ENCODE results near the gene RPTOR.

DNA sequence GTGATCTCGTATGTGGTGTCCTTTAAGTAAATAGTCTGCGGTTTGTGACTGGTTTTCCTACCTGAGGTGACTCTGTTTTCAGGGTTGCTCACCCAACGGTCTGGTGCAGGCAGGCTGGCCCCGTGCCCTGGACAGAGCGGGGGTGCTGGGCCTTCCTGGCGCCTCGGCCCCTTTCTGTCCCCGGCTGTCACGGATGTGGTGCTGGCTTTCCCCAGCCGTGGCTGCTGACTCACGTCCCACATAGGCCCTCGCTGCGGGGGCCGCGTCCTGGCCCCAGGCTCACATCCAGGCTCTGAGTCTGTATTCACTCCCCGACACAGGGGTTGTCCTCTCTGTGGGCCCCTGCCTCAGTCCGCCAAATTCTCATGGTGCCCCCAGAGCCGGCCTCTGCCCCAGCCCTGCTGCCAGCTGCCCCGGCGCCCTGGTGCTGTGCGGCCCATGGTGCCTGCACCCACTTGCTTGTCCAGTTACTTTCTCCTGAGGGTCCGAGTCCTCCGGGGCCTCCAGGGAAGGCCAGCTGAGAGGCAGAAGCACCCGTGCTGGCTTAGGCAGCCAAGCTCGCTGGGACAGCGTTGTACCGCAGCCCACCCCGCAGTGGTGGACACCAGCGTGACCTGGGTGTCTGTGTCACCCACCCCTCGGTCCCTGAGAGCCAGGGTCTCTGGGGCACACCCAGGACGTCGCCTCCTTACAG lies 452.9 kb downstream of the RPTOR start:
- TF ChIP-seq MTA3 (IDR thresholded peaks at IDR 0.05; ENCODE audit: borderline replicate concordance, low read length), result no peak
- TF ChIP-seq SUZ12 (IDR thresholded peaks at IDR 0.05; ENCODE audit: unreplicated experiment), result no peak
- TF ChIP-seq, protein P1, sequence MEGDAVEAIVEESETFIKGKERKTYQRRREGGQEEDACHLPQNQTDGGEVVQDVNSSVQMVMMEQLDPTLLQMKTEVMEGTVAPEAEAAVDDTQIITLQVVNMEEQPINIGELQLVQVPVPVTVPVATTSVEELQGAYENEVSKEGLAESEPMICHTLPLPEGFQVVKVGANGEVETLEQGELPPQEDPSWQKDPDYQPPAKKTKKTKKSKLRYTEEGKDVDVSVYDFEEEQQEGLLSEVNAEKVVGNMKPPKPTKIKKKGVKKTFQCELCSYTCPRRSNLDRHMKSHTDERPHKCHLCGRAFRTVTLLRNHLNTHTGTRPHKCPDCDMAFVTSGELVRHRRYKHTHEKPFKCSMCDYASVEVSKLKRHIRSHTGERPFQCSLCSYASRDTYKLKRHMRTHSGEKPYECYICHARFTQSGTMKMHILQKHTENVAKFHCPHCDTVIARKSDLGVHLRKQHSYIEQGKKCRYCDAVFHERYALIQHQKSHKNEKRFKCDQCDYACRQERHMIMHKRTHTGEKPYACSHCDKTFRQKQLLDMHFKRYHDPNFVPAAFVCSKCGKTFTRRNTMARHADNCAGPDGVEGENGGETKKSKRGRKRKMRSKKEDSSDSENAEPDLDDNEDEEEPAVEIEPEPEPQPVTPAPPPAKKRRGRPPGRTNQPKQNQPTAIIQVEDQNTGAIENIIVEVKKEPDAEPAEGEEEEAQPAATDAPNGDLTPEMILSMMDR (IDR thresholded peaks at IDR 0.05 in 2 of 3, conservative IDR thresholded peaks at IDR 0.05 in 1 of 3; ENCODE audit: control insufficient read depth in 2 of 3, extremely low read depth in 1 of 3, insufficient read depth in 1 of 3, low read depth in 3 of 3, low read length in 3 of 3), result no peak
- no peak for TF ChIP-seq POLR2AphosphoS5 (IDR thresholded peaks at IDR 0.05; ENCODE audit: low read length)
- no peak for TF ChIP-seq RAD21 (IDR thresholded peaks at IDR 0.05; ENCODE audit: insufficient read depth, low read depth, low read length)
- TF ChIP-seq HCFC1 (IDR thresholded peaks at IDR 0.05; ENCODE audit: low read length), result no peak
- no peak for TF ChIP-seq CHD2 (IDR thresholded peaks at IDR 0.05; ENCODE audit: borderline replicate concordance, low read depth, low read length)
- TF ChIP-seq, protein P2, sequence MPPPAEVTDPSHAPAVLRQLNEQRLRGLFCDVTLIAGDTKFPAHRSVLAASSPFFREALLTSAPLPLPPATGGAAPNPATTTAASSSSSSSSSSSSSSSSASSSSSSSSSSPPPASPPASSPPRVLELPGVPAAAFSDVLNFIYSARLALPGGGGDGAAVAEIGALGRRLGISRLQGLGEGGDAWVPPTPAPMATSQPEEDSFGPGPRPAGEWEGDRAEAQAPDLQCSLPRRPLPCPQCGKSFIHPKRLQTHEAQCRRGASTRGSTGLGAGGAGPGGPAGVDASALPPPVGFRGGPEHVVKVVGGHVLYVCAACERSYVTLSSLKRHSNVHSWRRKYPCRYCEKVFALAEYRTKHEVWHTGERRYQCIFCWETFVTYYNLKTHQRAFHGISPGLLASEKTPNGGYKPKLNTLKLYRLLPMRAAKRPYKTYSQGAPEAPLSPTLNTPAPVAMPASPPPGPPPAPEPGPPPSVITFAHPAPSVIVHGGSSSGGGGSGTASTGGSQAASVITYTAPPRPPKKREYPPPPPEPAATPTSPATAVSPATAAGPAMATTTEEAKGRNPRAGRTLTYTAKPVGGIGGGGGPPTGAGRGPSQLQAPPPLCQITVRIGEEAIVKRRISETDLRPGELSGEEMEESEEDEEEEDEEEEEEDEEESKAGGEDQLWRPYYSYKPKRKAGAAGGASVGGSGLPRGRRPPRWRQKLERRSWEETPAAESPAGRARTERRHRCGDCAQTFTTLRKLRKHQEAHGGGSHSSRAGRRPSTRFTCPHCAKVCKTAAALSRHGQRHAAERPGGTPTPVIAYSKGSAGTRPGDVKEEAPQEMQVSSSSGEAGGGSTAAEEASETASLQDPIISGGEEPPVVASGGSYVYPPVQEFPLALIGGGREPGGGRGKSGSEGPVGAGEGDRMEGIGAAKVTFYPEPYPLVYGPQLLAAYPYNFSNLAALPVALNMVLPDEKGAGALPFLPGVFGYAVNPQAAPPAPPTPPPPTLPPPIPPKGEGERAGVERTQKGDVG (CRISPR knock-in tag; IDR thresholded peaks at IDR 0.05), result no peak
- no peak for TF ChIP-seq KLF5 (IDR thresholded peaks at IDR 0.05; ENCODE audit: partially characterized antibody)
- TF ChIP-seq ZSCAN29 (IDR thresholded peaks at IDR 0.05), result no peak
